Chondrocyte (in vitro differentiated cells): Measurements from ENCODE around the gene SIRPD. TPM values are rescaled to one million over a fixed set of nuclear protein-coding genes. Genes with fewer than 3 reads are reported as not detected.
"Not testable (repeated sequence)": the region's sequence is repeated elsewhere in the genome, so short reads cannot be mapped to it uniquely, and the experiment has no call there.

Experiments
- DNase-seq: peaks from one replicate; pipeline ENCODE4 v3.0.0; 2021; ENCODE audit warnings: mixed read lengths, low spot score
- H3K27ac Mint-ChIP-seq: one replicate; pipeline ENCODE4 v1.8.0; 2021; ENCODE audit warnings: mild to moderate bottlenecking, moderate library complexity, mixed read lengths; ENCODE audit not compliant: unreplicated experiment
- H3K27me3 Mint-ChIP-seq: 2 replicates; pipeline ENCODE4 v1.8.0; 2021; ENCODE audit warnings: low read depth, mixed read lengths
- H3K36me3 Mint-ChIP-seq: 2 replicates; pipeline ENCODE4 v1.8.0; 2021; ENCODE audit warnings: low read depth, mixed read lengths
- H3K4me1 Mint-ChIP-seq: 2 replicates; pipeline ENCODE4 v1.8.0; 2021; ENCODE audit warnings: low read depth, mild to moderate bottlenecking, mixed read lengths
- H3K4me3 Mint-ChIP-seq: one replicate; pipeline ENCODE4 v1.8.0; 2021; ENCODE audit warnings: mild to moderate bottlenecking, moderate library complexity, mixed read lengths; ENCODE audit not compliant: unreplicated experiment
- H3K9me3 Mint-ChIP-seq: 2 replicates; pipeline ENCODE4 v1.8.0; 2021; ENCODE audit warnings: low read depth, mixed read lengths
- total RNA-seq: library from RNA; stranded (reverse); gene quantifications from 3 replicates; pipeline ENCODE4 v1.2.1, GENCODE V29; 2021
- TF ChIP-seq, protein P1 (sequence below): fragments of 200-600 bp; sonication (generic); IDR thresholded peaks from 2 replicates; pipeline ENCODE4 v1.5.0; 2021; ENCODE audit warnings: antibody characterized with exemption, mild to moderate bottlenecking, moderate library complexity

SIRPD gene
- total RNA-seq, 1 donor from 2014 or later: not detected

DNA sequence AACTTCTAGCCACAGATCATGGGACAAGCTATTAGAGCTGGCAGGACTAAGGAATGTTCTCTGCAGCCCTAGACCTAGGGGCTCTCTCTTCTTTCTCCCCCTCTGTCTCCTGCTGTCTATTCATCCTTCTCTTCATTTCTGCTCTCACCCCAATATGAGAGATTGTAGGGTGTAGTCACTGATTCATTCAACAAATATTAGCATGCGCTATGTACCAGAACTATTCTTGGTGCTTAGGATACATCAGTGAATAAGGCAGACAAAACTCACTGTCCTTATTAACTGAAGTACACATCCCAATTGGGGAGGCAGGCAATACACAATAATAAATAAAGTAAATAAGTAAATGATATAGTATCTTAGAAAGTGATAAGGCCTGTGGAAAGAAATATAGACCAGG is 51.6 kb downstream of the SIRPD start:
- H3K9me3 Mint-ChIP-seq: peaks cover 10% of the 10 kb centered on the region
- TF ChIP-seq, protein P1, sequence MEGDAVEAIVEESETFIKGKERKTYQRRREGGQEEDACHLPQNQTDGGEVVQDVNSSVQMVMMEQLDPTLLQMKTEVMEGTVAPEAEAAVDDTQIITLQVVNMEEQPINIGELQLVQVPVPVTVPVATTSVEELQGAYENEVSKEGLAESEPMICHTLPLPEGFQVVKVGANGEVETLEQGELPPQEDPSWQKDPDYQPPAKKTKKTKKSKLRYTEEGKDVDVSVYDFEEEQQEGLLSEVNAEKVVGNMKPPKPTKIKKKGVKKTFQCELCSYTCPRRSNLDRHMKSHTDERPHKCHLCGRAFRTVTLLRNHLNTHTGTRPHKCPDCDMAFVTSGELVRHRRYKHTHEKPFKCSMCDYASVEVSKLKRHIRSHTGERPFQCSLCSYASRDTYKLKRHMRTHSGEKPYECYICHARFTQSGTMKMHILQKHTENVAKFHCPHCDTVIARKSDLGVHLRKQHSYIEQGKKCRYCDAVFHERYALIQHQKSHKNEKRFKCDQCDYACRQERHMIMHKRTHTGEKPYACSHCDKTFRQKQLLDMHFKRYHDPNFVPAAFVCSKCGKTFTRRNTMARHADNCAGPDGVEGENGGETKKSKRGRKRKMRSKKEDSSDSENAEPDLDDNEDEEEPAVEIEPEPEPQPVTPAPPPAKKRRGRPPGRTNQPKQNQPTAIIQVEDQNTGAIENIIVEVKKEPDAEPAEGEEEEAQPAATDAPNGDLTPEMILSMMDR: no peak
- H3K4me1 Mint-ChIP-seq: peaks cover 2% of the 10 kb centered on the region
- DNase-seq: no peak
- no peak overlapping the region for H3K4me3 Mint-ChIP-seq
- H3K27me3 Mint-ChIP-seq: peaks cover 48% of the 10 kb centered on the region
- no peak overlapping the region for H3K27ac Mint-ChIP-seq
- H3K36me3 Mint-ChIP-seq: peaks cover 2% of the 10 kb centered on the region

DNA sequence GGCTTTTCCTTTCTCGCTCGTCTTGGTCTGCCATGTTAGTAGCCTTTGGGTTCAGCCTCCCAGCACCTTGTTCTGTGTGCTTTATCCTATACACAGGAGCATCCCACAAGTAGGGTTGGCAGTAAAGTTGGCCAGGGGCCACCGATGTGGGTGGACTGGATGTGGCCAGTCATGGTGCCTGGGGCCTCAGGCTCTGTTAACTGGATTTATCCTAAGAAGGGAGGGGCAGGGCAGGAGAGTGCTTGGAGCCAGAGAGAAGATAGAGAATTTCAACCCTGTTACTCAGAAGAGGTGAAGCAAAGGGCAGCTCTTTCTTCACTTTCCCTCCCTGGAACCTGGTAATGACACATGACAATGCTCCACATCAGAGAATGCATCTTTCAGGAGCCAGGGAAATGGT is 52.1 kb downstream of the SIRPD start:
- Mint-ChIP-seq H3K27ac (no peak overlapping the region), H3K9me3 (peaks cover 10% of the 10 kb centered on the region), H3K27me3 (peaks cover 48% of the 10 kb centered on the region), H3K4me3 (no peak overlapping the region), H3K4me1 (peaks cover 2% of the 10 kb centered on the region), H3K36me3 (peaks cover 2% of the 10 kb centered on the region)
- TF ChIP-seq, protein P1: no peak
- no peak for DNase-seq

DNA sequence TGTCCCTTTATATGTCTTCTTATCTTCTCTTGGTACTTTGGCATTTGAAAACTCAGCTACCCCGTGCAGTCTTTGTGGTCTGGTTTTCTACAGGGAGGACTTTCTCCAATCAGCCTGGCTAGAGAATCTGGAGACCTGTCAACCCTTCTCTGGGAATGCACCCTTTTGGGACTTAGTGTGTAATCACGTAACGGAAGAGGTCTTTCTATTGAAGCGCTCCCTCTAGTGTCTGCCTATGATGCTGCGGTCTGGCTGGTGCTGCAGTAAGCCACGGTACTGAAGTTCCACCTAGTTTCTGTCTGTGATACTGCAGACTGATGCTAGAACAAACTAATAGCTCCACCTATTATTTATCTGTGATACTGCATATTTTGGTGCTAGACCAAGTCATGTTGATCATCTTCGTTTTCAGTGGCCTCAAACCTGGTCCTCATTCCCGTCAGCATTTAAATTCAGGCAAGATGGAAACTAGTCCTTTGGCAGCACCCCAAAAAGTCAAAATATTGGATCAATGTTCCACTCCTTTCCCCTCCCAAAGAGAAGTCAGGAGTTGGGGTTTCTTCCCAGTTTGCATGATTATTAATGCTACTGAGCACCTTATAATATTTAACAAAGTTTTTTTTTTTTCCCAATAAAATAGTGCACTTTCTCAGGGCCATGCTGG is 53.8 kb downstream of the SIRPD start:
- peaks cover 53% of the 10 kb centered on the region for H3K27me3 Mint-ChIP-seq
- H3K4me3 Mint-ChIP-seq: no peak overlapping the region
- peaks cover 2% of the 10 kb centered on the region for H3K36me3 Mint-ChIP-seq
- peaks cover 2% of the 10 kb centered on the region for H3K4me1 Mint-ChIP-seq
- H3K9me3 Mint-ChIP-seq: peaks cover 10% of the 10 kb centered on the region
- DNase-seq: no peak
- no peak overlapping the region for H3K27ac Mint-ChIP-seq
- TF ChIP-seq, protein P1: peak; percentile 95

DNA sequence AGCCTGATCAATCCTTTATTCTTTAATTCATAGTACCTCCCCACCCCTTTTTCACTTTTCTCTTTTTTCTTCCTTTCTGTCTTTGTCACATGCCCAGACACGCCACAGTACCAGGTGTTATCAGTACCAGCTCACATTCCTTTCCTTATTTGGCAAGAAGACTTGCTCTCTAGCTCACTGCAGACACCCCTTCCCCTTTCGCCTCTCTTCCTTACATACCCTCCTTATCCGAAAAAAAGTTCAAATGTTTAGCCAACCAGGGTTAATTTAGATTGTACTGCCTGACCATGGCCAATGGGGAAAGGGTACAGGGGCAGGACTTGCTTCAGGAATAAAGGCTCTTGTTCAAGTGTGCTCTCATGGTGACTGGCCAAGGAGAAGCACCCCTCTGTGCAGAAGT is 57.0 kb downstream of the SIRPD start:
- Mint-ChIP-seq H3K4me1 (peaks cover 2% of the 10 kb centered on the region), H3K27ac (no peak overlapping the region), H3K4me3 (no peak overlapping the region), H3K9me3 (peaks cover 24% of the 10 kb centered on the region), H3K36me3 (peaks cover 2% of the 10 kb centered on the region), H3K27me3 (peaks cover 61% of the 10 kb centered on the region)
- TF ChIP-seq, protein P1: no peak
- DNase-seq: no peak

DNA sequence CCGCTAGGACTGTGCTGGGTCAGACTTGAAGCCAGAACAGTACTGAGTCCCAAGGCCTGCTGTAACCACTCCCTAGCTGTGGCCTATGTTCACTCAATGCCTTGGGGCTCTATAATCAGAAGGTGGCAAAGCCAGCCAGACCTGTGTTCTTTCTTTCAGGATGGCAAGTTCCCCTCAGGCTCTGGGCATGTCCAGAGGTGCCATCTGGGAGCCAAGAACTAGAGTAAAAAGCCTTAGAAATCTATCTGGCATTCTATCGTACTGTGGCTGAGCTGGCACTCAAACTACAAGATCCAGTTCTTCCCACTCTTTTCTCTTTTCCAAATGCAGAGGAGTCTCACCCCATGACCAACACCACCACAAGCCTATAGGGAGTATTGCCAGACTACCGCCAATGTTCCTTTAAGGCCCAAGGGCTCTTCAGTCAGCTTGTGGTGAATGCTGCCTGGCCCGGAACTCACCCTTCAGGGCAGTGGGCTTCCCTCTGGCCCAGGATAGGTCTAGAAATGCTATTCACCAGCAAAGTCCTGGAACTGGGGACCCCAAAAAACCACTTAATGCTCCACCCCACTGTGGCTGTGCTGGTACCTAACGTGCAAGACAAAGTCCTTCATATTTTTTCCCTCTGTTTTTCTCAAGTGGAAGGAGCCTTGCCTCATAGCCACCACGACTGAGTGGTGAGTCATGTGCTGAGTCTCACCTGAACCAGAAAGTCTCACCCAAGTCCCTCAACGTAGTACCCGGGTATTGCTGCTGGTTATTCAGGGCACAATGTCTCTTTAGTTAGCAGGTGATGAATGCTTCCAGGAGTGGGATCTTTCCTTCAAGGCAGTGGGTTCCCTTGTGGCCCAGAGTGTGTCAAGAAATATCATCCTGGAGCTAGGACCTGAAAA is 57.7 kb downstream of the SIRPD start:
- no peak overlapping the region for H3K4me3 Mint-ChIP-seq
- DNase-seq: no peak
- peaks cover 2% of the 10 kb centered on the region for H3K36me3 Mint-ChIP-seq
- peaks cover 61% of the 10 kb centered on the region for H3K27me3 Mint-ChIP-seq
- H3K9me3 Mint-ChIP-seq: peaks cover 24% of the 10 kb centered on the region
- TF ChIP-seq, protein P1: no peak
- no peak overlapping the region for H3K27ac Mint-ChIP-seq
- peaks cover 2% of the 10 kb centered on the region for H3K4me1 Mint-ChIP-seq

DNA sequence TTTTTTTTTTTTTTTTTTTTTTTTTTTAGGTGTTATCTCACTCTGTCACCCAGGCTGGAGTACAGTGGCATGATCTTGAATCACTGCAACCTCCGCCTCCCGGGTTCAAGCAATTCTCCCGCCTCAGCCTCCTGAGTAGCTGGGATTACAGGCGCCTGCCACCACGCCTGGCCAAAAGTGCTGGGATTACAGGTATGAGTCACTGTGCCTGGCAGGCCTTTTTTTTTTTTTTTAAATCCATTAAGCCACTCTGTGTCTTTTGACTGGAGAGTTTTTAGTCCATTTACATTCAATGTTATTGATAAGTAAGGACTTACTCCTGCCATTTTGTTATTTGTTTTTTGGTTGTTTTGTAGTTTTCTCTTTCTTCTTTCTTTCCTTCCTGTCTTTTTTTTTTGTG is 60.1 kb downstream of the SIRPD start:
- not testable (repeated sequence) for H3K4me1 Mint-ChIP-seq, DNase-seq, H3K4me3 Mint-ChIP-seq, H3K36me3 Mint-ChIP-seq, H3K27ac Mint-ChIP-seq
- H3K9me3 Mint-ChIP-seq: peaks cover 18% of the 10 kb centered on the region
- H3K27me3 Mint-ChIP-seq: peaks cover 58% of the 10 kb centered on the region
